A549 (cell line): ENCODE measurements around the gene TAS2R3.

Experiments
- CBX2 ChIP-seq: fragments of 200-600 bp; sonication (generic); IDR thresholded peaks from 2 replicates; pipeline ENCODE4 v1.6.1; 2016; ENCODE audit warnings: low read depth, mild to moderate bottlenecking, borderline replicate concordance
- CTCF ChIP-seq: fragments of >200 bp; sonication (Bioruptor Twin); formaldehyde crosslinking; IDR thresholded peaks from 3 replicates; pipeline ENCODE4 v1.5.1; 2016
- FOSB ChIP-seq: fragments of 250-450 bp; sonication (Bioruptor Pico); IDR thresholded peaks from 2 replicates; pipeline ENCODE4 v1.5.0; 2020; ENCODE audit warnings: mild to moderate bottlenecking, moderate library complexity
- HDAC2 ChIP-seq: fragments of 200-600 bp; sonication (generic); IDR thresholded peaks from 2 replicates; pipeline ENCODE4 v1.6.1; 2016
- HES2 ChIP-seq: fragments of >200 bp; sonication (Bioruptor Twin); formaldehyde crosslinking; IDR thresholded peaks from 2 replicates; pipeline ENCODE4 v1.6.1; 2016
- JUN ChIP-seq, 2 experiments: fragments of >200 bp; sonication (Bioruptor Twin); formaldehyde crosslinking; IDR thresholded peaks; 2 replicates in 1 of 2; 3 replicates in 1 of 2; pipeline ENCODE4 v1.6.1; 2016 to 2017
- MAX ChIP-seq: IDR thresholded peaks from 2 replicates; pipeline ENCODE4 v1.6.1; 2012
- POLR2A ChIP-seq: IDR thresholded peaks from 2 replicates; pipeline ENCODE4 v1.6.1; 2012; ENCODE audit warnings: mild to moderate bottlenecking, low read length
- SMC3 ChIP-seq: fragments of >200 bp; sonication (Bioruptor Twin); formaldehyde crosslinking; IDR thresholded peaks from 3 replicates; pipeline ENCODE4 v1.6.1; 2018; ENCODE audit warnings: inconsistent platforms

GRCh38 chr7:141737118-141737835 is 26.6 kb upstream of the TAS2R3 start:
- TF ChIP-seq SMC3 (no peak), CTCF (no peak), HDAC2 (no peak), POLR2A (no peak), CBX2 (no peak), JUN (IDR thresholded peaks at IDR 0.05) (no peak), FOSB (no peak), MAX (no peak), HES2 (no peak)
